HEK293T (cell line): ENCODE data around the gene C10orf71.

Experiments used
- CTCF ChIA-PET: fragments of 350-600 bp; formaldehyde crosslinking; extraction: SDS; loops from one replicate; lab custom pipeline; 2021; ENCODE audit warnings: antibody characterized with exemption, inconsistent platforms; lab: Yijun Ruan, JAX
- POLR2A ChIA-PET: fragments of 350-600 bp; formaldehyde crosslinking; extraction: SDS; loops from one replicate; lab custom pipeline; 2020; ENCODE audit warnings: antibody characterized with exemption, inconsistent platforms; lab: Yijun Ruan, JAX
- DNase-seq: peaks from one replicate; pipeline ENCODE4 v3.0.0; 2012; ENCODE audit warnings: mixed read lengths; ENCODE audit errors: extremely low spot score
- ARNT ChIP-seq: fragments of 450-650 bp; IDR thresholded peaks from 2 replicates; pipeline ENCODE4 v1.6.1; 2017; ENCODE audit warnings: mild to moderate bottlenecking
- BHLHE40 ChIP-seq: fragments of 450-650 bp; IDR thresholded peaks from 2 replicates; pipeline ENCODE4 v1.6.1; 2016; ENCODE audit warnings: mild to moderate bottlenecking, moderate library complexity, borderline replicate concordance
- CTBP1 ChIP-seq: fragments of 450-650 bp; IDR thresholded peaks from 2 replicates; pipeline ENCODE4 v1.6.1; 2016; ENCODE audit warnings: borderline replicate concordance
- ELF4 ChIP-seq: fragments of 450-650 bp; IDR thresholded peaks from 2 replicates; pipeline ENCODE4 v1.6.1; 2017; ENCODE audit warnings: antibody characterized with exemption
- FOXA1 ChIP-seq: fragments of 450-650 bp; IDR thresholded peaks from 2 replicates; pipeline ENCODE4 v1.6.1; 2016; ENCODE audit warnings: mild to moderate bottlenecking
- FOXK2 ChIP-seq: fragments of 450-650 bp; IDR thresholded peaks from 2 replicates; pipeline ENCODE4 v1.6.1; 2016; ENCODE audit warnings: mild to moderate bottlenecking
- FOXM1 ChIP-seq: fragments of 450-650 bp; IDR thresholded peaks from 2 replicates; pipeline ENCODE4 v1.6.1; 2017; ENCODE audit warnings: mild to moderate bottlenecking, borderline replicate concordance
- HDGF ChIP-seq: fragments of 450-650 bp; IDR thresholded peaks from 2 replicates; pipeline ENCODE4 v1.6.1; 2017; ENCODE audit warnings: antibody characterized with exemption, borderline replicate concordance
- L3MBTL2 ChIP-seq: fragments of 450-650 bp; conservative IDR thresholded peaks from 2 replicates; pipeline ENCODE4 v1.6.1; 2016; ENCODE audit warnings: mild to moderate bottlenecking
- LEF1 ChIP-seq: fragments of 450-650 bp; IDR thresholded peaks from 2 replicates; pipeline ENCODE4 v1.6.1; 2017; ENCODE audit warnings: mild to moderate bottlenecking, borderline replicate concordance
- NFRKB ChIP-seq: fragments of 450-650 bp; IDR thresholded peaks from 2 replicates; pipeline ENCODE4 v1.6.1; 2016; ENCODE audit warnings: mild to moderate bottlenecking, moderate library complexity
- SP1 ChIP-seq: fragments of 450-650 bp; IDR thresholded peaks from 2 replicates; pipeline ENCODE4 v1.6.1; 2017
- SUZ12 ChIP-seq: fragments of 450-650 bp; IDR thresholded peaks from 2 replicates; pipeline ENCODE4 v1.6.1; 2016; ENCODE audit warnings: mild to moderate bottlenecking
- TARDBP ChIP-seq: fragments of 450-650 bp; IDR thresholded peaks from 2 replicates; pipeline ENCODE4 v1.6.1; 2016
- ZNF384 ChIP-seq: fragments of 450-650 bp; IDR thresholded peaks from 2 replicates; pipeline ENCODE4 v1.6.1; 2016
- TF ChIP-seq, protein P1 (sequence below): fragments of 450-650 bp; IDR thresholded peaks from 2 replicates; pipeline ENCODE4 v1.6.1; 2016

Gene C10orf71

GRCh38 chr10:49307921-49308320, 9.0 kb downstream of the C10orf71 start:
- CTCF ChIA-PET: no interaction called here
- no peak for DNase-seq
- POLR2A ChIA-PET: no interaction called here
- TF ChIP-seq FOXK2 (no peak), FOXA1 (no peak), SP1 (no peak), TARDBP (no peak), BHLHE40 (no peak), L3MBTL2 (no peak), ELF4 (no peak), ZNF384 (no peak), ARNT (no peak), LEF1 (no peak)
- TF ChIP-seq, protein P1, sequence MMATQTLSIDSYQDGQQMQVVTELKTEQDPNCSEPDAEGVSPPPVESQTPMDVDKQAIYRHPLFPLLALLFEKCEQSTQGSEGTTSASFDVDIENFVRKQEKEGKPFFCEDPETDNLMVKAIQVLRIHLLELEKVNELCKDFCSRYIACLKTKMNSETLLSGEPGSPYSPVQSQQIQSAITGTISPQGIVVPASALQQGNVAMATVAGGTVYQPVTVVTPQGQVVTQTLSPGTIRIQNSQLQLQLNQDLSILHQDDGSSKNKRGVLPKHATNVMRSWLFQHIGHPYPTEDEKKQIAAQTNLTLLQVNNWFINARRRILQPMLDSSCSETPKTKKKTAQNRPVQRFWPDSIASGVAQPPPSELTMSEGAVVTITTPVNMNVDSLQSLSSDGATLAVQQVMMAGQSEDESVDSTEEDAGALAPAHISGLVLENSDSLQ: no peak

- TF ChIP-seq HDGF (no peak), ELF4 (no peak), L3MBTL2 (no peak), TARDBP (no peak), FOXA1 (no peak), BHLHE40 (no peak), NFRKB (no peak), ARNT (no peak), ZNF384 (no peak), CTBP1 (no peak), SUZ12 (no peak), FOXK2 (no peak), SP1 (no peak), FOXM1 (no peak), LEF1 (no peak)
- TF ChIP-seq, protein P1: no peak
- CTCF ChIA-PET: no interaction called here
- POLR2A ChIA-PET: no interaction called here
- no peak for DNase-seq
Observed at GRCh38 chr10:49308881-49309280, 9.9 kb downstream of the C10orf71 start.

DNA sequence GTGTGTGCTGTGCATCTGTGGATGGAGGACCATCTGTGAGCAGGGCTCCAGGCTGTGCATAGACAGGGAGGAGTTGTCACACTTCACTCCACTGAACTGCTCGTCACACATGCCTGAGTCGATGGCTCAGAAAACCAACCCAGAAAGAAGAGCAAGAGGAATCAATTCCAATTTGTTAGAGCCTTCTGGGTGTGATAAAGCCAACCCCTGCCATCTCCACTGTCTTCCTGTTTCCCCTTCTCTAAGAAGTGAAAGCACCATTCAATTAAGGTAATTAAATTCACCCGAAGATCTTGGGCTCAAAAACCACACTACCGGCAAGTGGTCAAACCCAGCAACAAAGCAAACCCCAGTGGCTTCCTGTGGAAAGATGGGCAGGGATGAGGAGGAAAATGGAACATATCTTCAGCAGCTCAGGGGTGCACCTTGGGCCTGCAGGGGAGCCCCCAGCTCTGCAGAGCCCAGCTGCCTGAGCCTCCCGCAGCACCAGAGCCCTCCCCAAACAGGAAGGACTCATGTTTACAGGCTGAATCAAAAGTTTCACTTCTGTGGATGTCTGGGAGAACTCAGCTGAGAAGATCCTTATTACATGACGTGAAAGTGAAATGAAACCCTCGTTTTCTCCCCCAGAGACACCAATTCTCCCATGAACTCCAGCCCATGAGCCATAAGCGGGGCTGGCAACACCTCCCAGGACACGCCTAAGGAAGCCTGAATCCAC, 10.9 kb downstream of the C10orf71 start:
- CTCF ChIA-PET: no interaction called here
- POLR2A ChIA-PET: no interaction called here

GRCh38 chr10:49310460-49310859, 11.5 kb downstream of the C10orf71 start:
- DNase-seq: no peak
- POLR2A ChIA-PET: no interaction called here
- CTCF ChIA-PET: no interaction called here
- no peak for TF ChIP-seq SP1
- TF ChIP-seq LEF1: no peak
- no peak for TF ChIP-seq NFRKB
- no peak for TF ChIP-seq FOXK2

More for the DNA sequence above, 10.9 kb downstream of the C10orf71 start:
- no peak for DNase-seq
- TF ChIP-seq ELF4 (no peak), HDGF (no peak), ZNF384 (no peak), FOXM1 (no peak), CTBP1 (no peak), LEF1 (no peak), L3MBTL2 (no peak), FOXK2 (no peak), SP1 (no peak), TARDBP (no peak), ARNT (no peak), FOXA1 (no peak), SUZ12 (no peak), BHLHE40 (no peak)
- TF ChIP-seq, protein P1: no peak

DNA sequence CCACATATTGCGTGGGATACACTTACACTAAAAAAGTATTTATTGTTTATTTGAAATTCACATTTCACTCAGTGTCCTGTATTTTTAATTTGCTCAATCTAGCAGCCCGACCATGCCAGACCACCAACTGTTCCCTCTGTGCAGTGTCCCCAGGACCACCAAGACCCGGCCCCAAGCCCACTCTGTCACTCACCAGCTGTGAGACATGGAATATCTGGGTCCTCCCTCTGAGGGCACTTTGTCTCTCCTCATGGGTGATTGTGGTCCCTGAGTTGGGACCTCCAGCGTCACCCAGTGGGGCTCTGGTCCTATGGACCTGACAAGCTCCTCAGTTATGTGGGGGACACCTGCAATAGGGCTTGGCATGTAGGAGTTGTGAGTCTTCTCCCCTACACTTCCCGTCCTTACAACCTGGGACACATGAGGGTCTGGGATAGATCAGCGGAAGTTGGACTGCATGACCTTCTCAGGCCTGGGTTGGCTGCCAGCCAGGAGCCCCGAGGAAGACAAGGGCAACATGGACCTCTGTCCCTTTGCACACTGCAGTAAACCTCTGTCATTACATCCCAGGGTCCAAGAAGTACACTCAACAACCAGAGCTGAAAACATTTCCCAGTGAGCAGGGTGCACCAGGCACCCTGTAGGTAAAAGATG, 12.1 kb downstream of the C10orf71 start:
- CTCF ChIA-PET: no interaction called here

More for the DNA sequence above, 12.1 kb downstream of the C10orf71 start:
- no peak for TF ChIP-seq CTBP1
- TF ChIP-seq, protein P1: no peak
- TF ChIP-seq BHLHE40: no peak
- no peak for TF ChIP-seq NFRKB
- no peak for TF ChIP-seq ZNF384
- TF ChIP-seq SUZ12: no peak
- no peak for TF ChIP-seq TARDBP
- TF ChIP-seq L3MBTL2: no peak
- no peak for TF ChIP-seq FOXA1
- DNase-seq: no peak
- POLR2A ChIA-PET: no interaction called here
